ENCODE results near the gene WDR18.

Gene WDR18

DNA sequence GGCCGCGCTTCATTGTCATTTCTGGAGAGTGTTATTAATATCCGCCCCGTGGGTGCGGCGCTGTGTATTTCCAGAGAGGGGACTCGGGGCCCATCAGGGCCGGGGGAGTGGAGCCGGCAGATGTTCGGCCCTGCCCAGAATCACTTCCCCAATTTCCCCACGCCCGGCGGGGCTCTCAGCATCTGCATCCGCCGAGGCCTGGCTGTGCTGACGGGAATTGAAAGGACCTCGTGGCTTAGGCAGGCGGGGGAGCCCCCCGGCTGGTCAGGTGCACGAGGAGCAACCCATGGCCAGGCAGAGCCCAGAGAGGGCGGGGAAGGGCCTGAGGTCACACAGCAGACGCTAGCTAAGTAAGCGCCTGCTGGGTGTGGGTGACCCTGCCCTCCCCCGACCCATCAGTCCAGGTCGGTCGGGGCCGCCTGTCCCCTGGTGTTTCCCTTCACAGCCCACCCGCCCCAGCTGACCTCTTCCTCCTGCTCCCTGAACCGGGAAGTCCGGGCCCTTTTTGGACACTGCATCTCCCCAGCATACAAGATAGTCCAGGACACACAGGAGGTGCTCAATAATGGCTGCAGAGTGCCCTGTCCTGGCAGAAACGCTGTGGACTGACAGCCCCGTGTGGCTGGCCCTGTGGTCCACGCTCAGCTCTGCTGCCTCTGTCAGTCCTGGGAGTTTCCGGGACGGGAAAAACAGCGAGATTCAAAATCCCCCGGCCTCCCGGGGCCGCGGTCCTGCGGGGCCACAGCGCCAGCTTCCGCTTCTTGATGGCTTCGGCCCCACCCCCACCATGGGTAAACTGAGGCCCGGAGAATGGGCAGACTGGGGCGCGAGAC, 36.2 kb upstream of the WDR18 start:
- Histone ChIP-seq H3K9me3 (ENCODE audit: low read length) (no peaks in the 10 kb centered on the region), H3K4me2 (ENCODE audit: low read length) (no peak overlapping the region), H4K20me1 (ENCODE audit: insufficient read depth, low read length) (no peaks in the 10 kb centered on the region), H3K9me2 (ENCODE audit: low read depth, low read length) (no peaks in the 10 kb centered on the region), H3K27me3 (ENCODE audit: insufficient read depth, low read length) (peaks cover 27% of the 10 kb centered on the region), H3K4me1 (ENCODE audit: insufficient read depth, low read length, severe bottlenecking) (no peaks in the 10 kb centered on the region), H3F3A (ENCODE audit: insufficient read depth, low read length) (no peaks in the 10 kb centered on the region), H3K36me3 (ENCODE audit: insufficient read depth, low read length) (no peaks in the 10 kb centered on the region; the same call in 1 of the 2 replicates), H3K9ac (ENCODE audit: low read length) (no peak overlapping the region), H3K79me2 (ENCODE audit: insufficient read depth, low read length) (no peaks in the 10 kb centered on the region), H3K27ac (ENCODE audit: low read depth, low read length, poor library complexity, severe bottlenecking) (no peak overlapping the region), H3K4me3 (ENCODE audit: low read depth, low read length, poor library complexity, severe bottlenecking) (no peak overlapping the region), H2AFZ (ENCODE audit: low read length) (no peak overlapping the region)
- no peak for TF ChIP-seq EZH2 (IDR thresholded peaks at IDR 0.05; ENCODE audit: borderline replicate concordance, low read length)
- TF ChIP-seq CTCF (IDR thresholded peaks at IDR 0.05; ENCODE audit: low read length) = no peak

DNA sequence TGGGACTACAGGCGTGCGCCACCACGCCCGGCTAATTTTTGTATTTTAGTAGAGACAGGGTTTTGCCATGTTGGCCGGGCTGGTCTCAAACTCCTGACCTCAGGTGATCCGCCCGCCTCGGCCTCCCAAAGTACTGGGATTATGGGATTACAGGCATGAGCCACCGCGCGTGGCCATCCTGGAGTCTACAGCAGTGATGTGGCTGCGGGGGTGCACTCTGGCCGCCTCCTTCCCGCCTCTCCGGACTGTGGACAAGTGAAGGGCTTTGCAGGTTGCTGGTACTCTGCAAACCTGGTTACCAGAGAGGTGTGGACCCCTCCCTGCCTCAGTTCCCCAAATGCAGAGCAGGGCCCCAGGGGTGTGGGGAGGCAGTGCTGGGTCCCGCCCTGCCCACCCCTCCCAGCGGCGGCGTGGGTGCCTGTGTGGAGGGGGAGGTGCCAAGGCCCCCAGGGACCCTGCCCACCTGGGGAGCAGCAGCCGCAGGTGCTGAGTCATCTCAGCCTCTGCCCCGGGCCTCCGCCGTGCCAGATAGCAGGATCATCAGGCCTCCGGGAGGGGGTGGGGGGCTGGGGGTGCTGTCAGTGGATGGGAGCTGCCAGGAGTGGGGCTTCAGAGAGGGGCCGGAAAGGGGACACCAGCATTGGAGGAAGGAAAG, 35.2 kb upstream of the WDR18 start:
- Histone ChIP-seq H3K9me2 (ENCODE audit: low read depth, low read length) (no peaks in the 10 kb centered on the region), H3K27me3 (ENCODE audit: insufficient read depth, low read length) (peaks cover 28% of the 10 kb centered on the region), H4K20me1 (ENCODE audit: insufficient read depth, low read length) (no peaks in the 10 kb centered on the region), H3K9me3 (ENCODE audit: low read length) (no peaks in the 10 kb centered on the region), H3K4me1 (ENCODE audit: insufficient read depth, low read length, severe bottlenecking) (no peaks in the 10 kb centered on the region), H3K4me2 (ENCODE audit: low read length) (no peak overlapping the region), H3K27ac (ENCODE audit: low read depth, low read length, poor library complexity, severe bottlenecking) (no peak overlapping the region), H3K79me2 (ENCODE audit: insufficient read depth, low read length) (no peaks in the 10 kb centered on the region), H3F3A (ENCODE audit: insufficient read depth, low read length) (no peaks in the 10 kb centered on the region), H2AFZ (ENCODE audit: low read length) (no peak overlapping the region), H3K9ac (ENCODE audit: low read length) (no peak overlapping the region), H3K4me3 (ENCODE audit: low read depth, low read length, poor library complexity, severe bottlenecking) (no peak overlapping the region), H3K36me3 (ENCODE audit: insufficient read depth, low read length) (no peaks in the 10 kb centered on the region; the same call in 1 of the 2 replicates)
- TF ChIP-seq EZH2 (IDR thresholded peaks at IDR 0.05; ENCODE audit: borderline replicate concordance, low read length) (no peak), CTCF (IDR thresholded peaks at IDR 0.05; ENCODE audit: low read length) (no peak)

DNA sequence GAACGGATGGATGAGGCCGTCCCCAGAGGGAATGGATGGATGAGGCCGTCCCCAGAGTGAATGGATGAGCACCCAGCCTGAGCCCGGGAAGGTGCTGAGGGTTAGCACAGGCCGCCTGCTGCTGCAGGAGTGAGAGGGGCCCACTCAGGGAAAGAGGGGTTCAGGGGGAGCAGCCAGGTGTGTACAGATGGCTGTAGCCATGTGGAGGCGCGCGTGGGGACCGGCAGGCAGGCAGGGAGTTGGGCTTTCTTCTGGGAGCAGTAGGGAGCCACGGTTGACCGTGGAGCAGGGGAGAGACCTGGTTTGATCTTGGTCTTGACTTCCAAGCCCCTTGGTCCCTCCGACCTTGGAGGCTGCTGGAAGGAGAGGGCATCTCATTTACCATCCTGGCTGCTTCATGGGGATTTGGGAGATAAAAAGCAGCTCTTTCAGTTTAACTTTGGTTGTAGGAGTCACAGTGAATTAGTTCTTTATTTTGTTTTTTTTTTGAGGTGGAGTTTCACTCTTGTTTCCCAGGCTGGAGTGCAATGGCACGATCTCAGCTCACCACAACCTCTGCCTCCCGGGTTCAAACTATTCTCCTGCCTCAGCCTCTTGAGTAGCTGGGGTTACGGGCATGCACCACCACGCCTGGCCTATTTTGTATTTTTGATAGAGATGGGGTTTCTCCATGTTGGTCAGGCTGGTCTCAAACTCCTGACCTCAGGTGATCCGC, 33.6 kb upstream of the WDR18 start:
- TF ChIP-seq CTCF (IDR thresholded peaks at IDR 0.05; ENCODE audit: low read length) (no peak), EZH2 (IDR thresholded peaks at IDR 0.05; ENCODE audit: borderline replicate concordance, low read length) (no peak)
- Histone ChIP-seq H3K4me3 (ENCODE audit: low read depth, low read length, poor library complexity, severe bottlenecking) (no peak overlapping the region), H3F3A (ENCODE audit: insufficient read depth, low read length) (no peaks in the 10 kb centered on the region), H3K36me3 (ENCODE audit: insufficient read depth, low read length) (no peaks in the 10 kb centered on the region; the same call in 1 of the 2 replicates), H4K20me1 (ENCODE audit: insufficient read depth, low read length) (no peaks in the 10 kb centered on the region), H3K4me2 (ENCODE audit: low read length) (no peak overlapping the region), H3K27me3 (ENCODE audit: insufficient read depth, low read length) (peaks cover 26% of the 10 kb centered on the region), H3K27ac (ENCODE audit: low read depth, low read length, poor library complexity, severe bottlenecking) (no peak overlapping the region), H3K79me2 (ENCODE audit: insufficient read depth, low read length) (no peaks in the 10 kb centered on the region), H3K9ac (ENCODE audit: low read length) (no peak overlapping the region), H2AFZ (ENCODE audit: low read length) (no peak overlapping the region), H3K9me3 (ENCODE audit: low read length) (no peaks in the 10 kb centered on the region), H3K9me2 (ENCODE audit: low read depth, low read length) (no peaks in the 10 kb centered on the region), H3K4me1 (ENCODE audit: insufficient read depth, low read length, severe bottlenecking) (no peaks in the 10 kb centered on the region)

All from OCI-LY1 (cell line).